Naive thymus-derived CD4-positive, alpha-beta T cell (primary cell): ENCODE results near the gene RASL12. TPM values are rescaled to one million over a fixed set of nuclear protein-coding genes. Genes with fewer than 3 reads are reported as not detected.

Experiments used
- ATAC-seq: fragments of 150-1000 bp; cut with Tn5 transposase; 2 replicates; pipeline ENCODE4 v1.10.0; 2021; ENCODE audit warnings: mild to moderate bottlenecking, moderate library complexity
- CTCF ChIA-PET: fragments of 350-600 bp; sonication (Branson Sonifier 250); formaldehyde crosslinking; loops from one replicate; lab custom pipeline; 2021; ENCODE audit warnings: antibody characterized with exemption; lab: Charles Lee
- POLR2A ChIA-PET: fragments of 350-600 bp; sonication (Branson Sonifier 250); formaldehyde crosslinking; loops from one replicate; lab custom pipeline; 2021; ENCODE audit warnings: antibody characterized with exemption, inconsistent platforms; lab: Charles Lee
- DNase-seq, 9 donors: peaks; one replicate each; pipeline versions ENCODE4 v3.0.0 to v3.0.0-alpha.2; 2020 to 2022; ENCODE audit warnings: mixed read lengths in 1 of 9
- H3K27ac ChIP-seq: one replicate; pipeline ENCODE4 v1.7.0; 2013; ENCODE audit warnings: mild to moderate bottlenecking, low read depth, low read length, moderate library complexity
- H3K27me3 ChIP-seq, 2 donors: one replicate each; pipeline ENCODE4 v1.7.0; 2013; ENCODE audit warnings: low read length in 2 of 2, mild to moderate bottlenecking in 2 of 2, moderate library complexity in 2 of 2; ENCODE audit not compliant: control insufficient read depth in 2 of 2, insufficient read depth in 2 of 2
- H3K36me3 ChIP-seq, 3 experiments: 1 replicate in 2 of 3; 2 replicates in 1 of 3; pipeline ENCODE4 v1.7.0; 2013; ENCODE audit warnings: low read length in 3 of 3, mild to moderate bottlenecking in 3 of 3, moderate library complexity in 1 of 3; ENCODE audit not compliant: insufficient read depth in 3 of 3, control insufficient read depth in 2 of 3
- H3K4me1 ChIP-seq, 2 donors: one replicate each; pipeline ENCODE4 v1.7.0; 2013; ENCODE audit warnings: low read length in 2 of 2, mild to moderate bottlenecking in 2 of 2, moderate library complexity in 1 of 2; ENCODE audit not compliant: control insufficient read depth in 2 of 2, insufficient read depth in 2 of 2
- H3K4me3 ChIP-seq: 2 replicates; pipeline ENCODE4 v1.7.0; 2013; ENCODE audit warnings: mild to moderate bottlenecking, low read length
- H3K9me3 ChIP-seq, 3 experiments: 1 replicate in 2 of 3; 2 replicates in 1 of 3; pipeline ENCODE4 v1.7.0; 2013; ENCODE audit warnings: low read length in 3 of 3; ENCODE audit not compliant: control insufficient read depth in 2 of 3
- H3K27ac Mint-ChIP-seq, 9 donors: one replicate each; pipeline ENCODE4 v1.8.0; 2020 to 2022; ENCODE audit warnings: mixed read lengths in 9 of 9, mild to moderate bottlenecking in 8 of 9, moderate library complexity in 5 of 9, inconsistent platforms in 2 of 9
- H3K27me3 Mint-ChIP-seq, 5 donors: one replicate each; pipeline ENCODE4 v1.8.0; 2021 to 2022; ENCODE audit warnings: mixed read lengths in 5 of 5, mild to moderate bottlenecking in 1 of 5
- H3K36me3 Mint-ChIP-seq, 5 donors: one replicate each; pipeline ENCODE4 v1.8.0; 2020 to 2022; ENCODE audit warnings: mixed read lengths in 5 of 5, mild to moderate bottlenecking in 3 of 5, inconsistent platforms in 1 of 5
- H3K4me1 Mint-ChIP-seq, 7 donors: one replicate each; pipeline ENCODE4 v1.8.0; 2020 to 2022; ENCODE audit warnings: mixed read lengths in 7 of 7, mild to moderate bottlenecking in 3 of 7, inconsistent platforms in 1 of 7
- H3K4me3 Mint-ChIP-seq, 10 donors: one replicate each; pipeline ENCODE4 v1.8.0; 2020 to 2022; ENCODE audit warnings: mild to moderate bottlenecking in 10 of 10, mixed read lengths in 10 of 10, moderate library complexity in 6 of 10, inconsistent platforms in 2 of 10
- H3K9me3 Mint-ChIP-seq, 11 donors: one replicate each; pipeline ENCODE4 v1.8.0; 2020 to 2022; ENCODE audit warnings: mixed read lengths in 11 of 11, mild to moderate bottlenecking in 4 of 11, inconsistent platforms in 1 of 11, moderate library complexity in 1 of 11
- intact Hi-C, 2 donors: fragments of 100-400 bp; cut with micrococcal nuclease; formaldehyde crosslinking; loops; one replicate each; pipeline ENCODE4 v1.15.1; 2023
- polyA plus RNA-seq, 2 donors: library from polyadenylated mRNA; unstranded; fragments of 300-500 nt; fragmentation: Illumina TruSeq; gene quantifications; one replicate each; pipeline ENCODE4 v1.2.3, GENCODE V29; 2021
- total RNA-seq, 6 experiments: library from RNA in 5 of 6; stranded (reverse) in 5 of 6; gene quantifications; 1 replicate in 5 of 6; 2 replicates in 1 of 6; pipeline ENCODE4 v1.2.3 and lab custom pipeline; 2021 to 2026

The RASL12 gene
- total and polyA plus RNA-seq, 7 experiments from 2014 or later: not detected

DNA sequence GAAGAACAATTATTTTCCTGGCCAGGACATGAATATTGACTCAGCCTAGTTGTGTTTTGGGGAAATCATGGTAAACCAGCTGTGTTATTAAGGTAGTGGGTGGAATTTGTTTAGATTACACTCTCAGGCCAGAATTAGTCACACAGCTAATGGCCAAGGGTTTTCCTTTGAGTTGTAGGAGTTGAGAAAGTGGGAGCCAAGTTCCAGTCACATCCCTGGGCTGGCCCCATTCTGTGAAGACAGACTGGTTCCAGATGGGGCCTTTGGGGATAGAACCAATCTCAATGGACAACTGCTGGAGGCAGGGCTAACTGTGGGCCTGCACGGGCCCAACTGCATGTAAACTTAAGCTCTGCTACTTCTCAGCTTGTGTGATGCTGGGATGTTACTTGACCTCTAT is 1.4 kb upstream of the RASL12 start:
- ChIA-PET CTCF (interaction anchor here (0.7 kb wide), 1 partner anchor 8 kb away, joined by 3 read pairs; no protein-coding TSS in a partner anchor), POLR2A (no interaction called here)
- no peak overlapping the region for H3K4me3 Mint-ChIP-seq
- no peak overlapping the region for H3K4me3 ChIP-seq
- H3K4me1 ChIP-seq: no peaks in the 10 kb centered on the region
- H3K27ac Mint-ChIP-seq: no peak overlapping the region
- no peak for DNase-seq
- H3K36me3 Mint-ChIP-seq: no peaks in the 10 kb centered on the region
- peaks cover 27 to 52% (median 33%) of the 10 kb centered on the region in 5 donors for H3K27me3 Mint-ChIP-seq
- intact Hi-C loops: no loop called here
- H3K4me1 Mint-ChIP-seq: peaks cover 0 to 13% (median 8%) of the 10 kb centered on the region in 7 donors
- H3K27ac ChIP-seq: no peak overlapping the region
- H3K36me3 ChIP-seq: no peaks in the 10 kb centered on the region
- H3K9me3 ChIP-seq: no peaks in the 10 kb centered on the region
- H3K9me3 Mint-ChIP-seq: no peaks in the 10 kb centered on the region
- no peak for ATAC-seq
- H3K27me3 ChIP-seq: peaks cover 0 to 3% of the 10 kb centered on the region in 2 donors

DNA sequence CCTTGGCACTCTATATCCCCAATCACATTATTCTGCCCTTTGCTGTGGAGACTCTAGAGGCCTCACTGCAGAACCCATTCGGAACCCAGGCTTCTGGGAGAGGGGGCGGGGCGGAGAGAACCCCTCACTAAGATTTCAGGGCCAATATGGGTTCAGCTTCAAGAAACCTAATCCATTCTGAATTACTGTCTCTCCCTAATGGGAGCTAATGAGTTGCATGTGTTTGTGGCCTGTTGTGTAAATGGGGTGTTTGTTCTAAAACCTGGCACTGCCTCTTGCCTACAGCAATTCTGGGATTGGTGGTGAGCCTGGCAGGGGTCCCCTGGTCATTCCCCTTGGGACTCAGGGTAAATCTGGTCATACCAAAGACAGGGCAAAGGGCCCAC is 605 bp upstream of the RASL12 start:
- Histone ChIP-seq H3K4me3 (no peak overlapping the region), H3K4me1 (no peaks in the 10 kb centered on the region), H3K36me3 (no peaks in the 10 kb centered on the region), H3K27ac (no peak overlapping the region), H3K27me3 (peaks cover 0 to 3% of the 10 kb centered on the region in 2 donors), H3K9me3 (no peaks in the 10 kb centered on the region)
- no peak for DNase-seq
- Mint-ChIP-seq H3K9me3 (no peaks in the 10 kb centered on the region), H3K36me3 (no peaks in the 10 kb centered on the region), H3K27me3 (peaks cover 32 to 59% (median 33%) of the 10 kb centered on the region in 5 donors), H3K4me3 (peak overlapping the region in 8 of 10 donors; percentile 15 to 69 (median 40)), H3K27ac (no peak overlapping the region), H3K4me1 (peaks cover 0 to 13% (median 8%) of the 10 kb centered on the region in 7 donors)
- no peak for ATAC-seq
- ChIA-PET CTCF (no interaction called here), POLR2A (no interaction called here)
- intact Hi-C loops: no loop called here

DNA sequence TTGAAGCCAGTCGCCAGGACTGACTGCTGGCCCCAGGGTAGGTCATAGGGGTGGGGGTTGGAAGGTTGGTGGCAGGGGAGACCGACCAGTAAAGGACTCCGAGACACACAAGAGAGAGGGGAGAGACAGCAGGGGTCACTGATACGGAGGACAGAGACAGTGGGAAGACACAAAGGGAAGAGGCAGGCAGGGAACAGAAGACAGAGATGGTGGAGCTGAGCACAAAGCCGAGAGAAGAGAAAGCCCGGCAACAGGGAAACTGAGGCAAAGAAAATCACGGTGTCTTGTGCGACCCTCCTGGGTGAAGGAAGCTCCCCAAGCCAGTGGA is 510 bp downstream of the RASL12 start:
- Histone ChIP-seq H3K4me3 (no peak overlapping the region), H3K27ac (no peak overlapping the region), H3K27me3 (peaks cover 0 to 3% of the 10 kb centered on the region in 2 donors), H3K36me3 (no peaks in the 10 kb centered on the region), H3K9me3 (no peaks in the 10 kb centered on the region), H3K4me1 (no peaks in the 10 kb centered on the region)
- no peak for ATAC-seq
- no peak for DNase-seq
- Mint-ChIP-seq H3K9me3 (no peaks in the 10 kb centered on the region), H3K27ac (no peak overlapping the region), H3K4me3 (peak overlapping the region in 6 of 10 donors; percentile 13 to 70 (median 47)), H3K4me1 (peaks cover 0 to 13% (median 8%) of the 10 kb centered on the region in 7 donors), H3K27me3 (peaks cover 33 to 62% (median 37%) of the 10 kb centered on the region in 5 donors), H3K36me3 (no peaks in the 10 kb centered on the region)
- CTCF ChIA-PET: no interaction called here
- POLR2A ChIA-PET: no interaction called here
- intact Hi-C loops: no loop called here

DNA sequence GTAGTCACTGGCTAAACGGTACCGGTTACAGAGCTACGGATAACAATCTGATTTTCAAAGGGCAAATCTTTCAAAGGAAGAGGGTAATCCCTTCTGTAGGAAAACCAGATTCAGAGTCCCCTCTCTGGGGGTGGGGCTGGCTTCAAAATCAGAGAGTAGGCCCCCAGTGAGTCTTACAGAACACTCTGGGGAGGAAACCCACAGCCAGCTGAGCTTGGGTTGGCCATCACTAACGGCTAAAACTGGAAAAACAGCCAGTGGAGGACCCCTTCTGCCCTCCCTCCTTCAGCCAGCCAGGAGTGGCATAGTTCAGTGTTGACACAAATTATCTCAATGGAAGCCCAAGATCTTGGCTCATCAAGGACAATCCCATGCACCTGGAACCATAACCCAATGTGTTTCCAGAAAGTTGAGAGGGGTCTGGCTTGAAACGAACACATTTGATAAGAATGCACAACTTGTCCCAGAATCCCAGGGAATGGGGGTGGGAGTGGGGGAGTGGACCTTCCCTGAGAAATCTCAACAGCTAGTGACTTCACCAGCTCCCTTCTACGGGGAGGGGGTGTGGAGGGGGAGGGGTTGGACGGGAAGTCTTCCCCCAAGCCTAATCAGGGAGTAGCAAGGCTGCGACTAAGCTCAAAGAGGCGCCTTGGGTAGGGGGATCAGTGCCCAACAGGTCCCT is 1.0 kb downstream of the RASL12 start:
- Mint-ChIP-seq H3K27ac (no peak overlapping the region), H3K27me3 (peaks cover 33 to 62% (median 37%) of the 10 kb centered on the region in 5 donors), H3K4me1 (peaks cover 0 to 13% (median 8%) of the 10 kb centered on the region in 7 donors), H3K9me3 (no peaks in the 10 kb centered on the region), H3K4me3 (peak overlapping the region in 5 of 10 donors; percentile 13 to 70 (median 49)), H3K36me3 (no peaks in the 10 kb centered on the region)
- intact Hi-C loops: no loop called here
- Histone ChIP-seq H3K36me3 (no peaks in the 10 kb centered on the region), H3K4me1 (no peaks in the 10 kb centered on the region), H3K27ac (no peak overlapping the region), H3K9me3 (no peaks in the 10 kb centered on the region), H3K4me3 (no peak overlapping the region), H3K27me3 (peaks cover 0 to 3% of the 10 kb centered on the region in 2 donors)
- CTCF ChIA-PET: interaction anchor here (0.7 kb wide), 1 partner anchor 33 kb away, joined by 3 read pairs; no protein-coding TSS in a partner anchor
- POLR2A ChIA-PET: interaction anchor here (0.6 kb wide), 1 partner anchor 239 kb away, joined by 3 read pairs; no protein-coding TSS in a partner anchor
- ATAC-seq (no peak), DNase-seq (no peak)

DNA sequence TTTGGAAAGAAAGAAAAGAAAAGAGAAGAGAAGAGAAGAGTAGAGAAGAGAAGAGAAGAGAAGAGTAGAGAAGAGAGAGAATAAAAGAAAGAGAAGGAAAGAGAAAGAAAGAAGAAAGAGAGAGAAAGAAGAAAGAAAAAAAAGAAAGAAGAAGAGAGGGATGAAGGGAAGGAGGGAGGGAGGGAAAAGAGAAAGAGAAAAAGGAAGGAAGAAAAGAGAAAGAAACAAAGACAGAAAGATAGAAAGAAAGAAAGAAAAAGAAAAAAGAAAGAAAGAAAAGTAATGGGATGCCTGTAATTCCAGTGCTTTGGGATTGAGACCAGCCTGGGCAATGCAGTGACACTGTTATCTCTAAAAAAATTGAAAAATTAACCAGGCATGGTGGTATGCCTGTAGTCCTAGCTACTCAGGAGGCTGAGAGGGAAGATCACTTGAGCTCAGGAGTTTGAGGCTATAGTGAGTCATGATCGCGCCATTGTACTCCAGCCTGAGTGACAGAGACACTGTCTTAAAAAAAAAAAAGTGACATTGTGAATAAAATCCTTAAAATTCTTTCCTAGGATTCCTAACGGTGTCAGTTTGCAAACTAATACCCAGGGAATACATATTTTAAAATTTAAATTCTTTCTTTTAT is 1.7 kb downstream of the RASL12 start:
- CTCF ChIA-PET: interaction anchor here (0.7 kb wide), 1 partner anchor 32 kb away, joined by 3 read pairs; no protein-coding TSS in a partner anchor
- intact Hi-C loops: no loop called here
- Mint-ChIP-seq H3K27me3 (peaks cover 33 to 62% (median 37%) of the 10 kb centered on the region in 5 donors), H3K27ac (no peak overlapping the region), H3K9me3 (no peaks in the 10 kb centered on the region), H3K4me1 (peaks cover 0 to 13% (median 8%) of the 10 kb centered on the region in 7 donors), H3K36me3 (no peaks in the 10 kb centered on the region), H3K4me3 (peak overlapping the region in 1 of 10 donors; percentile 13)
- POLR2A ChIA-PET: interaction anchor here (0.6 kb wide), 1 partner anchor 240 kb away, joined by 3 read pairs; no protein-coding TSS in a partner anchor
- DNase-seq: no peak
- H3K4me3 ChIP-seq: no peak overlapping the region
- no peak overlapping the region for H3K27ac ChIP-seq
- H3K9me3 ChIP-seq: no peaks in the 10 kb centered on the region
- peaks cover 0 to 3% of the 10 kb centered on the region in 2 donors for H3K27me3 ChIP-seq
- ATAC-seq: no peak
- no peaks in the 10 kb centered on the region for H3K36me3 ChIP-seq
- no peaks in the 10 kb centered on the region for H3K4me1 ChIP-seq

DNA sequence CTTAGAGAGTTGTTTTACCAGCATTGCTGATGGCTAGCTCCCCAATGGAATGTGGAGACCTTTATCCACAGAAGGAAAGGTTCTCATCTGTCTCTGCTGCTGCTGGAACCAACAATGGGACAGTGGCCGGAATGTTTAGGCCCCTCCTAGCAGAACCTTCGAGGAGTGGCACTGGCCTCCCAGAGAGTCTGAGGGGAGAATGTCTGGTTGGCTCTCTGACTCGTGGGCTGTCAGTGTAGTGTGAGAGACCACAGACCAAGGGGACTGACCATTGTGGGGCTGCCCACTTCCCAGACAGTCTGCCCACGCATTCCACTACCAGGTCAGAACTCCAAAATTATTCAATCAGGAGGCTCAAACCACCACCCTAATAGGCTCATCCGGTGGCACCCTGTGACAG is 5.1 kb downstream of the RASL12 start:
- CTCF ChIA-PET: no interaction called here
- POLR2A ChIA-PET: interaction anchor here (0.5 kb wide), 1 partner anchor 46 kb away, joined by 3 read pairs; no protein-coding TSS in a partner anchor
- intact Hi-C loops: no loop called here
- Mint-ChIP-seq H3K9me3 (peaks cover 0 to 5% (median 0%) of the 10 kb centered on the region in 11 donors), H3K36me3 (no peaks in the 10 kb centered on the region), H3K27me3 (peaks cover 25 to 40% (median 30%) of the 10 kb centered on the region in 5 donors), H3K4me3 (no peak overlapping the region), H3K27ac (no peak overlapping the region), H3K4me1 (peaks cover 0 to 6% (median 3%) of the 10 kb centered on the region in 7 donors)
- no peak for DNase-seq
- H3K4me3 ChIP-seq: no peak overlapping the region
- H3K4me1 ChIP-seq: no peaks in the 10 kb centered on the region
- no peaks in the 10 kb centered on the region for H3K9me3 ChIP-seq
- no peak overlapping the region for H3K27ac ChIP-seq
- H3K36me3 ChIP-seq: no peaks in the 10 kb centered on the region
- ATAC-seq: no peak
- H3K27me3 ChIP-seq: peaks cover 0 to 3% of the 10 kb centered on the region in 2 donors
